Ishikawa (cell line): ENCODE measurements around the gene RADIL.

Source experiments
- CEBPB ChIP-seq: IDR thresholded peaks from 2 replicates; pipeline ENCODE4 v1.6.1; 2012
- CREB1 ChIP-seq: IDR thresholded peaks from 2 replicates; pipeline ENCODE4 v1.6.1; 2012; ENCODE audit warnings: low read depth
- EGR1 ChIP-seq: IDR thresholded peaks from 2 replicates; pipeline ENCODE4 v1.6.1; 2012
- EP300 ChIP-seq: IDR thresholded peaks from 2 replicates; pipeline ENCODE4 v1.6.1; 2012; ENCODE audit warnings: borderline replicate concordance
- FOXM1 ChIP-seq: IDR thresholded peaks from 2 replicates; pipeline ENCODE4 v1.6.1; 2012; ENCODE audit warnings: low read depth, borderline replicate concordance
- MAX ChIP-seq: IDR thresholded peaks from 2 replicates; pipeline ENCODE4 v1.6.1; 2012
- RAD21 ChIP-seq: IDR thresholded peaks from 2 replicates; pipeline ENCODE4 v1.6.1; 2012; ENCODE audit warnings: low read depth
- REST ChIP-seq: IDR thresholded peaks from 2 replicates; pipeline ENCODE4 v1.6.1; 2012; ENCODE audit warnings: low read depth, mild to moderate bottlenecking
- TAF1 ChIP-seq: IDR thresholded peaks from 2 replicates; pipeline ENCODE4 v1.6.1; 2012; ENCODE audit warnings: low read depth, mild to moderate bottlenecking
- TCF12 ChIP-seq: IDR thresholded peaks from 2 replicates; pipeline ENCODE4 v1.6.1; 2012; ENCODE audit warnings: low read depth
- TEAD4 ChIP-seq: IDR thresholded peaks from 2 replicates; pipeline ENCODE4 v1.6.1; 2012
- USF1 ChIP-seq: IDR thresholded peaks from 2 replicates; pipeline ENCODE4 v1.6.1; 2012
- YY1 ChIP-seq: IDR thresholded peaks from 2 replicates; pipeline ENCODE4 v1.6.1; 2012; ENCODE audit warnings: low read depth

- TF ChIP-seq EP300 (no peak), EGR1 (no peak), MAX (no peak), RAD21 (no peak), USF1 (no peak), YY1 (no peak), CREB1 (no peak), CEBPB (no peak), TAF1 (no peak), FOXM1 (no peak), TCF12 (no peak), REST (no peak), TEAD4 (no peak)
These were observed 26.3 kb downstream of the RADIL start for GRCh38 chr7:4857189-4857588.
